HG02678 (cell line): ENCODE data around the gene RIBC2.

ENCODE experiments used
- ATAC-seq: cut with Tn5 transposase; IDR thresholded peaks from one replicate; pipeline ENCODE4 v1.9.1; 2021; ENCODE audit warnings: mild to moderate bottlenecking, moderate library complexity; ENCODE audit not compliant: unreplicated experiment

RIBC2 gene

GRCh38 chr22:45469281-45470073 is 56.0 kb downstream of the RIBC2 start:
- no peak for ATAC-seq

DNA sequence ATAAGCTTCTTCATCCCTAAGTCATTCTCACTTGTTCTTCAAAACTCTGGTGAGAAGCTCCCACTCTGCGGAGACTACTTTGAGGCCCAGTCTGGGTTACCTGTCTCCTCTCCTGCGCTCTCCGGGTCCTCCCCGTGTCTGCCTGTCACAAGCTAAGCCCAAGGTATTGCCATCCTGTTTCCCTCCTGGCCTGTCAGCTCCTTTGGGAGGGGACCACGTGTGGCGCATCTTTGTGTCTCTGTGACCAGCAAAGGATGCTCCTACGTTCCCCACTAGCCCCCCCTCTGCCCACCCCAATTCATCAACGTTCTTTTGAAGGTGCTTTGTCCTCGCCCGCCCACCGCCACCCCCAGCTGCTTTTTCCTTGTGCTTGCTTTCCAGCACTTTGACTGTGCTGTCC is 57.4 kb downstream of the RIBC2 start:
- no peak for ATAC-seq

DNA sequence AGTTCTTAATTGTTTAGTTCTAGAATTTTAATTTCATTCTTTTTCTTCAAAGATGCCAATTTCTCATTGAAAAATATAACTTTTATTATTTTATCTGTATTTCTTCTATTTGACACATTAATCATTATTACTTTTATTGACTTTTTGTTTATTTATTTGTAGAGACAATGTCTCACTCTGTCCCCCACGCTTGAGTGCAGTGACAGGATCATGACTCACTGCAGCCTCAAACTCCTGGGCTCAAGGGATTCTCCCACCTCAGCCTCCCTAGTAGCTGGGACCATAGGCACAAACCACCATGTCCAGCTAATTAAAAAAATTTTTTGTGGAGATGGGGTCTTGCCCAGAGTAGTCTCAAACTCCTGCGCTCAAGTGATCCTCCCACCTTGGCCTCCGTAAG is 58.9 kb downstream of the RIBC2 start:
- ATAC-seq: no peak

- no peak for ATAC-seq
Observed at GRCh38 chr22:45473626-45474237, 60.2 kb downstream of the RIBC2 start.

GRCh38 chr22:45475063-45475747 is 61.7 kb downstream of the RIBC2 start:
- ATAC-seq: no peak

GRCh38 chr22:45475851-45476514 is 62.5 kb downstream of the RIBC2 start:
- ATAC-seq: no peak

DNA sequence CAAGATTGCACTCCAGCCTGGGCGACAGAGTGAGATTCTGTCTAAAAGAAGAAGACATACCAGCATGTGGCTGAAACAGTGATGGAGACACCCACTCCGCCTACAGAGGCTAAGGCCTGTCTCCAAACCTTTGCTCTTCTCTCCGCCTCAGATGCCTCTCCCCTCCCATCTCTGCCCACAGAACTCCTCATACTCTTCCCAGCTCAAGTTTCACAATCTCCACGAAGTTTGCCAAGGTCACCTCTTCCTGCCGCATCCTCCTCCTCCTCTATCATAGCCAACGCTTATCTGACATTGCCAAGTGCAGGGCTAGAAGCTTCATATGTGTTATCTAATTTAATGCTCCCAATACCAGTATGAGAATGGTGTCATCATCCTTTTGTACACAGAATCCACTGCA is 63.3 kb downstream of the RIBC2 start:
- no peak for ATAC-seq

- no peak for ATAC-seq
Observed at GRCh38 chr22:45477366-45478107, 64.0 kb downstream of the RIBC2 start.

GRCh38 chr22:45478108-45478771 is 64.7 kb downstream of the RIBC2 start:
- ATAC-seq: no peak

- ATAC-seq: no peak
Observed at GRCh38 chr22:45480717-45481116, 67.2 kb downstream of the RIBC2 start.

- no peak for ATAC-seq
Observed at GRCh38 chr22:45481661-45482060, 68.2 kb downstream of the RIBC2 start.
